RKO (cell line): ENCODE results near the gene PHF5A.
"Not testable (repeated sequence)": the region's sequence is repeated elsewhere in the genome, so short reads cannot be mapped to it uniquely, and the experiment has no call there.

Experiments used
- DNase-seq: peaks from one replicate; pipeline ENCODE4 v3.0.0-alpha.2; 2016; ENCODE audit warnings: low spot score

PHF5A gene

DNA sequence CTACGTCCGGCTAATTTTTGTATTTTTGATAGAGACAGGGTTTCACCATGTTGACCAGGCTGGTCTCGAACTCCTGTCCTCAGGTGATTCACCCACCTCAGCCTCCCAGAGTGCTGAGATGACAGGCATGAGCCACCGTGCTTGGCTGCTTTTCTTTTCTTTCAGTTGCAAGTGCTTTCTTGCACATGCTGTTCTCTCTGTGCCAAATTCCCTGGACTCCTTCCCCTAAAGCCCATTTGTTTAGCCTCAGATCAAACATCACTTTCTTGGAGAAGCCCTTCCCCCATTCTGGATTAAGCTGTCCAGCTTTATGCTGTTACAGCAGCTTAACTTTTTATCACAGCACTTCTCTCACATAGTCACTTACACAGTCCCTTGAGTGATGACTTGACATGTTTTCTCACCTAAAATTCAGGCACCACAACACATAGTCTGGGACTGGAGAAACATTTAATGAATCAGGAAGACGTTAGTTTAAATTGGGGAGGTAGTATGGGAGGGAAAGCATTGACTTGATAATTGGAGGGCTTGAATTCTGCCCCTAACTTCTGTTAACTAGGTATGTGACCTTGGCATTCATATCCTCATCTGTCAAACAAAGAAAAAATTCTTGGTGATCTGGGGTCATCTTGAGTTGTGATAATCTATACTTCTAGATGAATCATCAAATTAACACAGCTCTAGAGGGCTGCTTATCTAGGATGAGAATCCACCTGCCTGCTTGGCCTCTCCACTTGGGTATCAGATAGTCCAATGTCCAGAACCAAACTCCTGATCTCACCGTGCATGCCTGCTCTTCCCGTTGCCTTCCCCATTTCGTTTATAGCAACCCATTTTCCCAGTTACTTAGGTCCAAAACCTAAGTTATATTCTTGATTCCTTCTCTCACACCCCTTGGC is 18.8 kb upstream of the PHF5A start:
- DNase-seq, result no peak

DNA sequence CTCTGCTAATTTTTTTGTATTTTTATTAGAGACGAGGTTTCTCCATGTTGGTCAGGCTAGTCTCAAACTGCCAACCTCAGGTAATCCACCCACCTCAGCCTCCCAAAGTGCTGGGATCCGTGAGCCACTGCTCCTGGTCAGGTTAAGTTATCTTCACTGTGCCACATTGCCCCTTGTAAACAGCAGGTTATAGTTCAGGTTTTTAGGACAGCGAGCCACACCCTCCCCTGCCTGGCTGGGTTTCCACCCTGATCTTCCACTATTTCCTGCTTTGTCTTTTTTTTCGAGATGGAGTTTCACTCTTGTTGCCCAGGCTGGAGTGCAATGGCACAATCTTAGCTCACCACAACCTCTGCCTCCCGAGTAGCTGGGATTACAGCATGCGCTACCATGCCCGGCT is 16.5 kb upstream of the PHF5A start:
- no peak for DNase-seq

DNA sequence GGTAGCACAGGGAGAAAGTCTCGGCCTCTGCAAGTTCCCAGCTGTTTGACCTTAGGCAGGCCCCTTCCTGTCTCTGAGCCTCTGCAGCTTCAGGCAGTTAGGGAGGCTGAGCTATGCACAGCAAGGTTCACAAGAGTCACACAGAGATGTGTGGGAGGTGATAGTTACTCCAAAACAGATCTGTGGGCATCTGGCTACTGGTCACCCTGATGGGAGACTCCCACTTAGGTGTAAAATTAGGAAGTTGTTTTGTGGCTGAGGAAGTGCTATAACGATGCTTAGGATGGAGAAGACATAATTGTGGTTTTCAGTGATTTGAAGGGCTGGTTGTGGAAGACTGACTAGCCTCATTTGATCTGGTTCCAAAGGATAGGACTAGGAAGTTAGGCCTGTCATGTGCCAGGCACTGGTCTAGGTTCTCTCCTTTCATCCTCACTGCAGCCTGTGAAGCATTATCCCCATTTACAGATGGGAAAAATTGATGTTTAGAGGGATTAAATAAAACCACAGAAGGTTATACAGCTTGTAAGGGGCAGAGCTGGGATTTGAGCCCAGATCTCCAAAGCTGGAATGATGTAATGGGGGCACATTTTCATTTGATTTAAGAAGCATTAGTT is 13.9 kb upstream of the PHF5A start:
- DNase-seq, result no peak

DNA sequence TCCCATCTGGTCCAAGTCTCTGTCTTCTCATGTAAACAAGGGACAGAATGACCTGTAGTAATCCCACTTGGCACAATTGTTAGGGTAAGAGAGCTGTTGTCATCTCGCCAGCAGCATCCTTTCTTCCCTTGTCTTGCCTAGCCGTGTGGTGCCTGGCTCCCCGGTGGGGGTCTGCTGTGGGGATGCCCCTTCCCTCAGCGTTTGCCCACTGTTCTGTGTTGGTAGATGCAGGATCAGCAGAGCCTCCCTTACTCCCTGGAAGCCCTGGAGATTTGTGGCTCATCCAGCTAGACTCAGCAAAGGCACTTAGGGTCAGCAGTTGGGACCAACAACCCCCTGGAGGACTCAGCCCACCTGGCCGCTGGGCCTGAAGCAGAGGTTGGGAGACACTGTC is 13.4 kb upstream of the PHF5A start:
- no peak for DNase-seq

DNA sequence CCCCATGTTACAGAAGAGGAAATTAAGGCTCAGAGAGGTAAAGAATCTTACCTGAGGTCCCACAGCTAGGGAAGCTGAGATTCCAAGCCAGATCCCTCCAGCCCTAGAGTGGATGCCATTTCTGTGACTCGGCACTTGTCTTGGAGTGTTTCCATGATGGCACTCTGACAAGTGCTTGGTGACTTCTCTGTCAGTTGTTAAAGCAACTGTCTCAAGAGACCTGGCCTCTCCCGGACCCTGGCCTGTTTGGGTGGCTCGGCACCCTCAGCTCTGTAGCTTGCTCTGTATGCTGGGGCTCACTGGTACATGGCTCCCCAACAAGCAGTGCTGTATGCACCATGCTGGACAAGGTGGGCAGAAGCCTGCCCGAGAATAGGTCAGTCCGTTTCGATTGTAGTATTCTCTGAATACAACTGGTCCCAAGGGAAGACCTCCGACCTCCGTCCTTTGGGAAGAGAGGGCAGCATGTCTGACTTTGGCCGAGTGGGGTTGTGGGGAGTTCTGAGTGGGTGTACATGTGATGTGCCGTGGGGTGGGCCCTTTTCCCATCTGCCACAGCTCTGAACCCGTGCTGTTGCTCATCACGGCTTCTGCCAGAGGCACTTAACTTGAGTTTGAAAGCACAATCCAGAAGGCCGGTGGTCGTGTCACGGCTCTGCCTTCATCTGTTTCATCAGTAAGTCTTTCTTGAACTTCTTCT is 12.8 kb upstream of the PHF5A start:
- DNase-seq, result no peak

DNA sequence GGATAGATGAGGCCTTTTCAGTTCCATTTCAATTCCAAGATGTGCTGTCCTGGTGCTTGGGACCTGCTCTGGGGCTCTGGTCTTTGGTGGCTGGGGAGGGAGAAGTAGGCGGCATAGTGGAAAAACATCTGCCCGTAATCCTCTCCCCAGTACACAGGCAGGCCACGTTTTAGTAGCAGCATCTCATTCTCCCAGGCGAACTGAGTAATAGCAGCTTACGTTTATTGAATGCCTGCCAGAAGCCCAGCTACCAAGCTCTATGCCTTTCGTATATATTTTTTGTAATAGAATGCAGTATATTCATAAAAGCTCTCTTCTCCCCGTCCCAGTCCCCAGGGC is 11.9 kb upstream of the PHF5A start:
- no peak for DNase-seq

DNA sequence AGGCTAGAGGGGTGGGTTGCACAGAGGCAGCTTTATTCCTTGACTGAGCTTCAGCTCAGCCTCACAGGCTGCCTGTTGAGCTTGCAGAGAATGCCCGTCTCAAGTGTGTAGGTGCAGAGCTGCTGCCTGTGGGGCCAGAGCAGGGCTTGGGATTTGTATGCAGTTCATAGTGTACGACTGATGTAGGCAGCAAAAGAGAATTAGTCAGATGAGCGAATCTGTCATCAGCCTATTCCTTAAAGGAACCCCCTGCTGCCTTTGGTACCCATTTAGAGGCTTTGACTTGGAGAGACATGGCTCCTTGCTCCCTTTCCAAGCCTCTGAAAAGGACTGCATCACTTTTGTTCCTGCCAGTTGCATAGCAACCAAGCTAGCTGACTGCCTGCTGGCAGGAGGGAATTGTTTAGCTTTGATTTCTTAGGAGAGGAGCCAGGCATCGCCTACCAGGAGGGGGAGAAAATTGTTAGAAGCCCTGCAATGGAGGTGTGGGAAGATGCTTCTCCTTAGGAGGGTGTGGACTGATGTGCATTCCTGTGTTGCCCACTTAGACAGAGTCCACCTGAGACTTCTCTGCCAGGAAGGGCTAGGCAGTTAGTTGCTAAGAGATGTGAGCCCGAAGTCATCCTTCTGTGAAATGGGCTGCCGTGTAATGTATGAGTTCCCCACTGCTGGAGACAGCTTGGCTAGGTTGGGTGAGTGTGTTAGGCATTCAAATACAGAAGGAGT is 11.3 kb upstream of the PHF5A start:
- peak; percentile 18 for DNase-seq

DNA sequence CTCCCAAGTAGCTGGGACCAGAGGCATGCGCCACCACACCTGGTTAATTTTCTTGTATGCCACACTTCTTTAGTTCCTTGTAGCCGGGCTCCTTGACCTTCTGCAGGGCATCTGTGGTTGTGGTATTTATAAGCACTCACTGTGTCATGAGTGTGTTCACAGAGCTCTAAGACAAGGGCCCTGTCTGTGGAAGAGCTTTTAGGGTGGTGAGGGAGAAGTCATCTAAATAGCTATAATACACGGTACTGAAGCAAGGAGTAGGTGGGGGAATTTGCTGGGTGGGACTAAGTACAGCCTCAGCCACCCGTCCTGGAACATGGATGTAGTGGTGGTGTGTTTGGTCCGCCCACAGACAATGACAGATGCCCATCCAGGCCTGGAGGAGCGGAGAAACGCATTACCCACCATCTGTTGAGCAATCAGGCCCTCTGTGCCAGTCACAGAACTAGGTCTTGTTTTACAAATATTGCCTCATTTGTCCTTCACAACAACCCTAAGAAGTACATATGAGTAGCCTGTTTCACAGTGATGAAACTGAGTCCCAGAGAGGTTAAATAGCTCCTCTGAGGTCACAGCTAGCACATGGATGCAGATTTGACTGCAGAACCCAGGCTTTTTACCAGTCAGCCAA is 10.5 kb upstream of the PHF5A start:
- DNase-seq, result no peak

DNA sequence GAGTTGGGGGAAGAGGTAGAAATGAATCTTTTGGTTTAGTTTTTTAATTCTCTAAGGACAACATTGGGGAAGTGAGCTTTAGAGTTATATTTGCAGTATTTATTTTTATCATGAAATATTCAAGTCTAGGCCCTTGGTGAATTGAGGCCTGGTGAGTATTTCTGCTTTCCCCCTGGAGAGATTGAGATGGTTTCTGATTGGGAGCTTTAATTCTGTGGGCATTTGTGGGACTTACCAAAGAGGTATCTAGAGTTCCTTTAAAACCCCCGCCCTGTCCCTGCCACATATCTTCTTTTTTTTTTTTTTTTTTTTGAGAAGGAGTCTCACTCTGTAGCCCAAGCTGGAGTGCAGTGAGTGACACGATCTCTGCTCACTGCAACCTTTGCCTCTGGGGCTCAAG is 10.0 kb upstream of the PHF5A start:
- no peak for DNase-seq

DNA sequence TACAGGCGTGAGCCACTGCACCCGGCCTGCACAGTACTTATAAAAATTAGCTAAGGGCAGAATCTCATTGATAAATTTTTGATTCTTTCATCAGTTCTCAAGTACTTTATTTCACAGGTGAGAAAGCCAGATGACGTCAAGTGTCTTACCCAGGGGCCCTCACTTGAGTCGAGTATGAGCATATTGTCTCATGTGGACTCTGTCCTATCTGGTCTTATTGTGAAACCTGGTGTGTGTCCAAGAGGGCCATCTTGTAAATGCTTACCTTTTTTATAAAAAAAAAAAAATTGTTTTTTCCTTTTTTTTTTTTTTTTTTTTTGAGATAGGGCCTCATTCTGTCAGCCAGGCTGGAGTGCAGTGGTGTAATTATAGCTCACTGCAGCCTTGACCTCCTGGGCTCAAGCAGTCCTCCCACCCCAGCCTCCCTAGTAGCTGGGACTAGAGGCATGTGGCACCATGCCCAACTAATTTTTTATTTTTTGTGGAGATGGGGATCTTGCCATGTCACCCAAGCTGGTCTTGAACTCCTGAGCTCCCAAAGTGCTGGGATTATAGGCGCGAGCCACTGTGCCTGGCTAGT is 6.5 kb upstream of the PHF5A start:
- no peak for DNase-seq

DNA sequence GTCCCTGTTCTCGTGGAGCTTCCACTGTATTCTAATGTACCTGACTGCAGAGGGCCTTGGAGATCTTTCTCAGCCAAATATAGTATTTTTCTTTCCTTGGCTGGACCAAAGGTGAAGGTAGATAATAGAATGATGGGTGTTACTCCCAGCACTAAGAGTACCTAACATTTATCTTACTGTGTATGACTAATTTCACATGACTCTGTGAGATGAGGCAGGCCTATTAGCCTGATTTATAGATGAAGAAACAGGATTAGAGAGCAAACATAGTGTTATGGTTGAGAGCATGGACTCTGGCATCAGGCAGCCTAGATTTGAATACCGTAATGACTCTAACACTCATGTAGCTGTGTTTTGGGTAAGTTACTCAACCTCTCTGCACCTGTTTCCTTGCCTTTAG is 3.1 kb upstream of the PHF5A start:
- no peak for DNase-seq

DNA sequence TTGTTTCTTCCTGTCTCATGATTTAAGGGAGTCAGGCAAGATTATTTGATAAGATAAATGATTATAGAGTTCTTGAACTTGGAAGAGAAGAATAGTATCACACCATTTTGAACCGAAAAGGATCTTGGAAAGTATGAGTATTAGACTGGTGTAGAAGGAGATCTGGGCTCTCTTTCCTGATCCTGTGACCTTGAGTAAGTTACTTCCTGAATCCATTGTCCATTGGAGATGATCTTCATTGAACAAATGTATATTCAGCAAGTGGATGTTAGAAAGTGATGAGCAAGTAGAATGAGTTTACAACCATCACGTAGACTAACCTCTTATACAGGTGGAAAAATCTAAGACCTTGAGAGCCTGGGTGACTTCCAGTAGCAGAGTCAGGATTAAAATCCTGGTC is 2.4 kb upstream of the PHF5A start:
- no peak for DNase-seq

DNA sequence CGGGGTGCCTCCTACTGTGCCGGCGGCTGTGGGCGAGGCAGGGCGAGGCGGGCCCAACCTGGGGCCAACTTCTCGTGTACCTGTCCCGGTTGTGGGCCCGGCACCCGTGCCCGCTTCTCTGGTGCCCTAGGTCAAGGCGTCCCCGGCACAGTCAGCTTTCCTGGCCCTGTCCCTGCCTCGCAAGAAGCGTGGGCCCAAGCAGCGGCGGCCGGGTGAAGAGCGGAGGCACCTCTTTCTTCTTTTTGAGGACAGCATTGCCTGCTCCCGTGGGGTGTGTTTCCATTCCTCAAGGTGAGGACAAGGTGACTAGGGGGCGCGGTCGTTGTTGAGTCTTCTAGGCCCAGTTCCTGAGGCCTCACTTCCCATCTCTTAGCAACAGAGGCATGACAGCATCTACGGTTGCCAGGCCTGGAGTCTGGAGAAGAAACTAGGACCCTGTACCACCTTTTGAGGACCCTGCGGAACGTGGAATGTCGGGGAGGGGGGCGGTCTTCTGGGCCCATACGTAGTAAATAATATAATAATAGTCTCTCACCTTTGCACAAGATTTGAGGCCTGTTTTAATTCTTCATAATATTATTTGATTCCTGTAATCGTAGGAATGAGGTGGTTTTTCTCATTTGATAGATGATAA is 843 bp upstream of the PHF5A start:
- peak; percentile 61 for DNase-seq

DNA sequence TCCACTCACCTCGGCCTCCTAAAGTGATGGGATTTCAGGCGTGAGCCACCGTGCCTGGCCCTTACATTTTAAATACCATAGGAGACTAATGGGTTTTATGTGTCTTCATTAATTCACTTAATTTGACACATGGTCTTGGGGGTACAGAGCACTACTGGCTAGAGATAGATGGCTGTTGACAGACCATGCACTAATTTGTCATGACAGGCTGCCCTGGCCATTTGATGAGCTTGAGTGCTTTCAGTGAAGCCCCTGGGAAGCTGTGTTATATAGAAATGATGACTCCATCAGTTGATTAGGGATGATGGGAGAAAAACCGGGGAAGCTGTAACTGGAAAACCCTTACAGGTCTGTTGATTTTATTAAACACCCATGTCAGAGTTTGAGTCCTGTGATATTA is 6.6 kb downstream of the PHF5A start:
- DNase-seq, result no peak

DNA sequence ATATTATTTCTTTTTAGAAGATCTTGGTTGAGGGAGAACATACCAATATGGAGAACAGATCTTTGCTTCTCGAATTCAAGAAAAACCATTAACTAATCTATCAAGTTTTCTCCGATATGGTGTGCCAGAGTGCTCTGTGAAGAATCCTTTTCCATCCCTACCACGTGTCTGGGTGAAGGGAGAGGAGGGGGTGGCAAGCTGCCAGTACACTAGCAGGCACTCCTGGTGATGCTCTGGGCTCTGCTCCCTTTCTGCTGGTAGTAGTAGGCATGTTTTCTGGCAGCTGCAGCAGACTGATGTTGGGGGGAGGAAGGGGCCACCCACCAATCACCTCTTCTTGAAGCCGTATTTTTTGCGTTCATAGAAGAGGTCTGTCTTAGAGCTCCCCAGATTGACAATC is 8.4 kb downstream of the PHF5A start:
- not testable (repeated sequence) for DNase-seq

DNA sequence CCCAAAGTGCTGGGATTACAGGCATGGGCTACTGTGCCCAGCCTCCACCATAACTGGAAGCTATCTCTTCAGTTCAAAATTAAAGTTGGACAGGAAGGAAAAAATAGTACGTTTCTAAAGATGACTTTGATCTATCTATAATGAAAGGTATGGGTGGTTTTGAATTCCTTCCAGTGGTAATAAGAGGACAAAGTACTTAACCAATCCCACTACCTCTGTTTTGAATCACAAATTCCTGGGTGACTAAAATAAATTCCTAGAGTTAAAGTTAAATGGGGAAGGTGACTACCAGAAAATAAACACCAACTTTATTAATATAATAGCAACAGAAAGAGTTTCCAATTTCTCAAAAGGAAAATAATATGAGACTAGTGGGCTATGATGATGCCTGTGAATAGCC is 9.1 kb downstream of the PHF5A start:
- no peak for DNase-seq

DNA sequence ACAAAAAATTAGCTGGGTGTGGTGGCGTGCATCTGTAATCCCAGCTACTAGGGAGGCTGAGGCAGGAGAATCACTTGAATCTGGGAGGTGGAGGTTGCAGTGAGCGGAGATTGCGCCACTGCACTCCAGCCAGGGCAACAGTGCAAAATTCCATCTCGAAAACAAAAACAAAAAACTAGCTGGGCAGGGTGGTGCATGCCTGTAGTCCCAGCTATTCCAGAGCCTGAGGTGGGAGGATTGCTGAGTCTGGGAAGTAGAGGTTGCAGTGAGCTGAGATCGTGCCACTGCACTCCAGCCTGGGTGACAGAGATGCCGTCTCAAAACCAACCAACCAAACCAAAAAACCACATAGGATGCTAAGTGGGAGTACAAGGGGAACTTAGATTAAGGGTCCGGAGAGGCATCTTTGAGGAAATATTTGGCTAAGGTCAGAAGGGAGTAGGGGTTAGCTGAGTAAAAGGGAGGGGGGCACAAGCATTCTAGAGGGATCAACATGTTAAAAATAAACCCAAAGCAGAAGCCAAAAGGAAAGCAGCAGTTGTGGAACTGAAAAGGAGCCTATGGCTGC is 10.2 kb downstream of the PHF5A start:
- no peak for DNase-seq

DNA sequence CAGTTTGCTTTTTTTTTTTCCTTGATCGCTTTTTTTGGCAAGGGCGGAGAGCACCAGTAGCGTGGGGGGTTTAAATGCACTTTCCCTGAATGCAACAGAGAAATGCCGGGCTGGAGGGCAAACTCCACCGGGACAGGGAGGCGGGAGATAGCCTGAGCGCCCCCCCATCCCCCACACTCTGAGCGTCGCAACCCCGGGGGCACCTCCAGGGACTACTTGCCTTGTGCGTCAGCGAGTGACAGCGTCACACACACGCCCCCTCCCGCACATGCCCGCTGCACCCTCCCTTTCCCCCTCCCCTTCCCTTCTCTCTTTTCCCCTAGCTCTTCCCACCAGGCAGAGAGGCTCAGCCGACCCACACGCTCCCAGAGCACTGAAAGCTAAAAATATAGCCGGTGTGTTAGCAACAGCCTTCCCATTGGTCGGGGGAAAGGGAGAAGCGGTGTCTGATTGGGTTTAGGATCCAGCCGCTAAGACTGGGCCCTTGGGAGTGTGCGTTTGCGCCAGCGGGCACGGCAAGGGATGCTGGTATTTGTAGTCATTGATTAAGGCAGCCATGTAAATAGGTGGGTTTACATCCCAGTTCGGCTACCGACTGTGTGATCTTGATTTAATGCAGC is 20.2 kb downstream of the PHF5A start:
- peak; percentile 99 for DNase-seq

DNA sequence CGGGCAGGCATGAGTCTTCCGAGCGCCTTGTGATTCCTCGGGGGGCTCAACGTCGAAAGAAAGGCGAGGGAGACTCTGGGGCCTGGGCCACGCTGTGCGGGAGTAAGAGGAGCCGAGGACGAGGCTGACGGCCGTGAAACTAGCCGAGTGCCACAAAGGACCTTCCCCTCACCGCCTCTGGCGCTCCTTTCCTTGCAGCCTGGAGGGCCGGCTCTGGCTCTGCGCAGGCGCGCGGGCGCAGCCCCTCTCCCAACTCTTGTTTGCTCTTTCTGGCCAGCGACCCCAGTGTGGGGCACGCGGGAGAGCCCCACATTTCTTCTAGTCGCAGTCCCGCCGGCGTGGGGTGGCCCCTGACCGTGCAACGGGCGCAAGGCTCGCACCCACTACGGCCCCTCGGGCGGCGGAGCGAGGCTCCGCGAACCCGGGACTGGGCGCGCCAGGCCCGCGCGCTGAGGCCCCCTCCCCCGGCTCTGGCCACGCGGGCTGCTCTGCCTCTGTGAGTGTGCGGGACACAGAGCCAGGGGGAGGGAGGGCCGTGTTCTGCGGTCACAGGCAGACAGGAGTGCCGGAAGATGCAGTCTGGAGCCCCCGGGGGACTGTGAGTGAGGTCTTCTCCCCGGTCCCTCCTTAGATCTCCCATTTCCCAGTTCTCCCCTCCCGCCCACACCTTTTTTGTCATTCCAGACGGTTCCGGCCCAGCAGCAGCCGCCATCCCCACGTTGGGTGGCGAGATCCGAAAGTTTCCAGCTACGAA is 20.9 kb downstream of the PHF5A start:
- DNase-seq, result peak; percentile 77
